ENCODE data around the gene UPK2.
"Not testable (repeated sequence)": the region's sequence is repeated elsewhere in the genome, so short reads cannot be mapped to it uniquely, and the experiment has no call there.

Gene UPK2

GRCh38 chr11:118979434-118979833 is 23.3 kb downstream of the UPK2 start:
- DNase-seq (ENCODE audit: low read depth) = no peak
- TF ChIP-seq POLR2A (IDR thresholded peaks at IDR 0.05; ENCODE audit: extremely low read depth, insufficient read length) = no peak
- no peak for TF ChIP-seq MAX (IDR thresholded peaks at IDR 0.05; ENCODE audit: low read depth, low read length)
- TF ChIP-seq CTCF (IDR thresholded peaks at IDR 0.05; ENCODE audit: low read depth, low read length) = no peak
- no peak for TF ChIP-seq MYC (IDR thresholded peaks at IDR 0.05; ENCODE audit: low read depth, low read length)
- H3K4me3 ChIP-seq (ENCODE audit: low read depth, low read length) = no peak overlapping the region

GRCh38 chr11:118980191-118980881 is 24.2 kb downstream of the UPK2 start:
- no peak overlapping the region for H3K4me3 ChIP-seq (ENCODE audit: low read depth, low read length)
- no peak for DNase-seq (ENCODE audit: low read depth)
- TF ChIP-seq CTCF (IDR thresholded peaks at IDR 0.05; ENCODE audit: low read depth, low read length) (no peak), MAX (IDR thresholded peaks at IDR 0.05; ENCODE audit: low read depth, low read length) (no peak), POLR2A (IDR thresholded peaks at IDR 0.05; ENCODE audit: extremely low read depth, insufficient read length) (no peak), MYC (IDR thresholded peaks at IDR 0.05; ENCODE audit: low read depth, low read length) (no peak)

- not testable (repeated sequence) for DNase-seq (ENCODE audit: low read depth); H3K4me3 ChIP-seq (ENCODE audit: low read depth, low read length)
Measured at GRCh38 chr11:118984337-118984736, 28.2 kb downstream of the UPK2 start.

- no peak for DNase-seq (ENCODE audit: low read depth)
- H3K4me3 ChIP-seq (ENCODE audit: low read depth, low read length) = no peak overlapping the region
- TF ChIP-seq MAX (IDR thresholded peaks at IDR 0.05; ENCODE audit: low read depth, low read length) = no peak
- no peak for TF ChIP-seq MYC (IDR thresholded peaks at IDR 0.05; ENCODE audit: low read depth, low read length)
- no peak for TF ChIP-seq POLR2A (IDR thresholded peaks at IDR 0.05; ENCODE audit: extremely low read depth, insufficient read length)
- no peak for TF ChIP-seq CTCF (IDR thresholded peaks at IDR 0.05; ENCODE audit: low read depth, low read length)
Measured at GRCh38 chr11:118984825-118985224, 28.7 kb downstream of the UPK2 start.

- TF ChIP-seq POLR2A (IDR thresholded peaks at IDR 0.05; ENCODE audit: extremely low read depth, insufficient read length) (no peak), MAX (IDR thresholded peaks at IDR 0.05; ENCODE audit: low read depth, low read length) (no peak), MYC (IDR thresholded peaks at IDR 0.05; ENCODE audit: low read depth, low read length) (no peak), CTCF (IDR thresholded peaks at IDR 0.05; ENCODE audit: low read depth, low read length) (no peak)
- no peak overlapping the region for H3K4me3 ChIP-seq (ENCODE audit: low read depth, low read length)
- peak; percentile 33 for DNase-seq (ENCODE audit: low read depth)
Measured at GRCh38 chr11:118988280-118988679, 32.2 kb downstream of the UPK2 start.

- H3K4me3 ChIP-seq (ENCODE audit: low read depth, low read length); DNase-seq (ENCODE audit: low read depth): not testable (repeated sequence)
Measured at GRCh38 chr11:118991486-118992038, 35.5 kb downstream of the UPK2 start.
